OCI-LY1 (cell line): ENCODE results near the gene EOGT.

ENCODE experiments used
- H2AFZ ChIP-seq: fragments of 200-600 bp; sonication (generic), shearing (Covaris generic); 2 replicates; pipeline ENCODE4 v1.6.0; 2014; ENCODE audit warnings: antibody characterized with exemption, mild to moderate bottlenecking, low read length
- H3F3A ChIP-seq: fragments of 200-600 bp; sonication (generic), shearing (Covaris generic); 2 replicates; pipeline ENCODE4 v1.6.0; 2014; ENCODE audit warnings: mild to moderate bottlenecking, antibody characterized with exemption, low read length, moderate library complexity; ENCODE audit not compliant: insufficient read depth
- H3K27ac ChIP-seq: fragments of 200-600 bp; sonication (generic); 2 replicates; pipeline ENCODE4 v1.5.1; 2014; ENCODE audit warnings: low read length, mixed run types, mild to moderate bottlenecking, low read depth; ENCODE audit not compliant: poor library complexity, severe bottlenecking
- H3K27me3 ChIP-seq: fragments of 200-600 bp; sonication (generic); 2 replicates; pipeline ENCODE4 v1.6.0; 2014; ENCODE audit warnings: antibody characterized with exemption, mild to moderate bottlenecking, low read length, moderate library complexity; ENCODE audit not compliant: insufficient read depth
- H3K36me3 ChIP-seq: fragments of 200-600 bp; sonication (generic); 2 replicates; pipeline ENCODE4 v1.6.1; 2014; ENCODE audit warnings: mild to moderate bottlenecking, antibody characterized with exemption, low read length, moderate library complexity, mixed read lengths; ENCODE audit not compliant: insufficient read depth
- H3K4me1 ChIP-seq: fragments of 200-600 bp; sonication (generic); 2 replicates; pipeline ENCODE4 v1.5.1; 2014; ENCODE audit warnings: mild to moderate bottlenecking, low read length, moderate library complexity; ENCODE audit not compliant: insufficient read depth, severe bottlenecking
- H3K4me2 ChIP-seq: fragments of 200-600 bp; sonication (generic), shearing (Covaris generic); 2 replicates; pipeline ENCODE4 v1.6.1; 2014; ENCODE audit warnings: low read length
- H3K4me3 ChIP-seq: fragments of 200-600 bp; sonication (generic); 2 replicates; pipeline ENCODE4 v1.5.1; 2014; ENCODE audit warnings: low read length, low read depth, mild to moderate bottlenecking, mixed read lengths; ENCODE audit not compliant: poor library complexity, severe bottlenecking
- H3K79me2 ChIP-seq: fragments of 200-600 bp; shearing (Covaris generic); 2 replicates; pipeline ENCODE4 v1.6.1; 2016; ENCODE audit warnings: mixed run types, low read length, mixed read lengths; ENCODE audit not compliant: insufficient read depth
- H3K9ac ChIP-seq: fragments of 200-600 bp; sonication (generic), shearing (Covaris generic); 2 replicates; pipeline ENCODE4 v1.6.1; 2014; ENCODE audit warnings: mild to moderate bottlenecking, low read length, mixed read lengths
- H3K9me2 ChIP-seq: fragments of 200-600 bp; sonication (generic), shearing (Covaris generic); 2 replicates; pipeline ENCODE4 v1.6.1; 2014; ENCODE audit warnings: low read depth, mild to moderate bottlenecking, low read length, mixed read lengths
- H3K9me3 ChIP-seq: fragments of 200-600 bp; shearing (Covaris generic); 2 replicates; pipeline ENCODE4 v1.6.1; 2014; ENCODE audit warnings: low read length, mixed read lengths
- H4K20me1 ChIP-seq: fragments of 200-600 bp; sonication (generic), shearing (Covaris generic); 2 replicates; pipeline ENCODE4 v1.6.0; 2016; ENCODE audit warnings: mild to moderate bottlenecking, low read length; ENCODE audit not compliant: insufficient read depth
- EZH2 ChIP-seq: fragments of 200-600 bp; sonication (generic), shearing (Covaris generic); IDR thresholded peaks from 2 replicates; pipeline ENCODE4 v1.8.0; 2017; ENCODE audit warnings: borderline replicate concordance, mixed run types, mild to moderate bottlenecking, antibody characterized with exemption, low read length, moderate library complexity, mixed read lengths
- TF ChIP-seq, protein P1 (sequence below): fragments of 200-600 bp; sonication (generic), shearing (Covaris generic); IDR thresholded peaks from 2 replicates; pipeline ENCODE4 v1.5.1; 2017; ENCODE audit warnings: mild to moderate bottlenecking, antibody characterized with exemption, low read length, moderate library complexity, mixed read lengths

Gene EOGT

GRCh38 chr3:68997887-68998286 is 15.6 kb downstream of the EOGT start:
- H3K27ac ChIP-seq = no peak overlapping the region
- peaks cover 62% of the 10 kb centered on the region for H3K36me3 ChIP-seq
- H3K4me3 ChIP-seq = no peak overlapping the region
- H3K9me2 ChIP-seq = no peaks in the 10 kb centered on the region
- no peak overlapping the region for H3K4me2 ChIP-seq
- no peak overlapping the region for H3K9ac ChIP-seq
- no peaks in the 10 kb centered on the region for H4K20me1 ChIP-seq
- 0 out of 2 replicates have a peak, but pooled peaks cover 3% of the 10 kb centered on the region for H3F3A ChIP-seq
- H3K27me3 ChIP-seq = no peaks in the 10 kb centered on the region
- no peak overlapping the region for H2AFZ ChIP-seq
- H3K4me1 ChIP-seq = no peaks in the 10 kb centered on the region
- TF ChIP-seq, protein P1, sequence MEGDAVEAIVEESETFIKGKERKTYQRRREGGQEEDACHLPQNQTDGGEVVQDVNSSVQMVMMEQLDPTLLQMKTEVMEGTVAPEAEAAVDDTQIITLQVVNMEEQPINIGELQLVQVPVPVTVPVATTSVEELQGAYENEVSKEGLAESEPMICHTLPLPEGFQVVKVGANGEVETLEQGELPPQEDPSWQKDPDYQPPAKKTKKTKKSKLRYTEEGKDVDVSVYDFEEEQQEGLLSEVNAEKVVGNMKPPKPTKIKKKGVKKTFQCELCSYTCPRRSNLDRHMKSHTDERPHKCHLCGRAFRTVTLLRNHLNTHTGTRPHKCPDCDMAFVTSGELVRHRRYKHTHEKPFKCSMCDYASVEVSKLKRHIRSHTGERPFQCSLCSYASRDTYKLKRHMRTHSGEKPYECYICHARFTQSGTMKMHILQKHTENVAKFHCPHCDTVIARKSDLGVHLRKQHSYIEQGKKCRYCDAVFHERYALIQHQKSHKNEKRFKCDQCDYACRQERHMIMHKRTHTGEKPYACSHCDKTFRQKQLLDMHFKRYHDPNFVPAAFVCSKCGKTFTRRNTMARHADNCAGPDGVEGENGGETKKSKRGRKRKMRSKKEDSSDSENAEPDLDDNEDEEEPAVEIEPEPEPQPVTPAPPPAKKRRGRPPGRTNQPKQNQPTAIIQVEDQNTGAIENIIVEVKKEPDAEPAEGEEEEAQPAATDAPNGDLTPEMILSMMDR = no peak
- no peak for TF ChIP-seq EZH2
- H3K9me3 ChIP-seq = no peaks in the 10 kb centered on the region
- no peaks in the 10 kb centered on the region for H3K79me2 ChIP-seq

DNA sequence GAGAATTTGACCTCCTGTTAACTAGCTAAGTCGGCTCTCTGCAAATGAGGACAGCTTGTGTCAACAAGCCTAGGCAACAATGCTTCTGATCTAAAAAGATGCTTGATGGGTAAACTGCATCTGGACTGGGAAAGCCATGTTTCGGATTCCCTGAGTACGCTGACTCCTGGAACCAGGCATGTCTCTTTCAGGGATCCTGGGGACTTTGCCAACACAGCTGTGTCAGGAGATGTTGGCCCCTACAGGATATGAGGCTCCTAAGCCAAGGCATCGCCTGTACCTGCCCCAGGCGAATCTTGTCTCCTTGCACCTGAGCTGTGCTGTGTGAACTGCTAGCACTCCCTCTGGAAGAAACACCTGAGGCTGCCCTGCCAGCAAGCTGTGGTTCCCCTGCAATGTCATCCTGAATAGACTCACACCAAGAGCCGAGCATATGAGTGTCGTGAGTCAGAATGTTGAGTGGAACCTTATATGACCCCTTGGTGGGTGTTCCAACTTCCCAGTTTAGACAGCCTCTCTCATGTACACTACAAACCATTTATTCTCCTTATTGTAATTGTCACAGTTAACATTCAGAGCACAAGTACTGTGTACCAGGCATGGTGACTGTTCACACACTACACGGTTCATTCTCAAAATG is 17.0 kb downstream of the EOGT start:
- H3K36me3 ChIP-seq = peaks cover 60% of the 10 kb centered on the region

DNA sequence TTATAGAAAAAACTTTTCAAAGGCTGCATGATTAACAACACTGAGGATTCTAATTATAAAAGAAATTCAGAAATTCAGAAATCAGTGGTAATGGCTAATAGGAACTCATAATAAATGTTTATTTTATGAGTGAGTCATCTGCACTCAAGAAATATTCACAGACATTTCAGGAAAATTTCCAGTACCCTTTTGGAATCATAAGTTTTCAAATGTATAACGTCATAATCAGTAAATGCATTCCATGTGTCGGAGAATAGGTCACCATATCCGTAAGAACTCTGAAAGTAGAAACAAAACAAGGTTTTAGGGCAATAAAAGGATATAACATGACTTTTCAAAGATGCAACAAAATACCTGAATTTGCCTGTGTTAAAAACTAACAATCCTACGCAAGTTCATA is 24.7 kb downstream of the EOGT start:
- Histone ChIP-seq H3K4me2 (no peak overlapping the region), H3K36me3 (peaks cover 62% of the 10 kb centered on the region)

More for the DNA sequence above, 17.0 kb downstream of the EOGT start:
- Histone ChIP-seq H3K9me3 (no peaks in the 10 kb centered on the region), H2AFZ (no peak overlapping the region), H4K20me1 (no peaks in the 10 kb centered on the region), H3K79me2 (no peaks in the 10 kb centered on the region), H3K27me3 (no peaks in the 10 kb centered on the region), H3K4me3 (no peak overlapping the region), H3K4me2 (no peak overlapping the region), H3K9ac (no peak overlapping the region), H3K27ac (no peak overlapping the region), H3K9me2 (no peaks in the 10 kb centered on the region), H3F3A (0 out of 2 replicates have a peak, but pooled peaks cover 3% of the 10 kb centered on the region), H3K4me1 (no peaks in the 10 kb centered on the region)
- TF ChIP-seq EZH2 = no peak
- TF ChIP-seq, protein P1 = no peak

More for the DNA sequence above, 24.7 kb downstream of the EOGT start:
- H3K79me2 ChIP-seq = no peaks in the 10 kb centered on the region
- H3K4me3 ChIP-seq = no peak overlapping the region
- no peaks in the 10 kb centered on the region for H3K27me3 ChIP-seq
- no peaks in the 10 kb centered on the region for H3K9me3 ChIP-seq
- H3K4me1 ChIP-seq = no peaks in the 10 kb centered on the region
- H4K20me1 ChIP-seq = no peaks in the 10 kb centered on the region
- H3K27ac ChIP-seq = no peak overlapping the region
- no peak overlapping the region for H3K9ac ChIP-seq
- TF ChIP-seq, protein P1 = no peak
- TF ChIP-seq EZH2 = no peak
- H3F3A ChIP-seq = no peaks in the 10 kb centered on the region
- no peak overlapping the region for H2AFZ ChIP-seq
- no peaks in the 10 kb centered on the region for H3K9me2 ChIP-seq
